Measurements from ENCODE around the gene CILP2. TPM values are rescaled to one million over a fixed set of nuclear protein-coding genes. Genes with fewer than 3 reads are reported as not detected.

CILP2 gene
- total RNA-seq, 1 donor from 2014 or later: 1.1 TPM

DNA sequence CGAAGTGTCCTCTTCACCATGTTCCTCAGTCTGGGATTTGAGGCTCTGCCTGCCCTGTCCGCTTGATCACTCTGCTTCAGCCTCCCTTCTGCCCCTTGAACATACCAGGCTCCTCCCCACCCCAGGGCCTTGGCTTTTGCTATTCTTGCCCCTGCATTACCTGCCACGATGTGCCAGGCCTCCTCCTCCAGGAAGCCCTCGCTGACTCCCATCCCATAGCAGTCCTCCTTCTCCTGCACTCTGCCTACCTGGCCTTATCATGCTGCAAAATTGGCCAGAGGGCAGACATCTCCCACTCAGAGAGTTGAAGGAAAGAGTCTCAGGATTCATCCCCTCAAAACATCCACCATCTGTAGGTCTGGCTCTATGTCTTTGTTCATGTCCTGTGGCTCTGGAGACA is 7.2 kb upstream of the CILP2 start:
- Mint-ChIP-seq H3K27me3 (ENCODE audit: unreplicated experiment) (no peaks in the 10 kb centered on the region), H3K27ac (ENCODE audit: unreplicated experiment) (peak overlapping the region; percentile 9), H3K36me3 (ENCODE audit: unreplicated experiment) (peaks cover 2% of the 10 kb centered on the region), H3K4me1 (ENCODE audit: unreplicated experiment) (peaks cover 23% of the 10 kb centered on the region), H3K4me3 (ENCODE audit: unreplicated experiment) (no peak overlapping the region), H3K9me3 (ENCODE audit: unreplicated experiment) (no peaks in the 10 kb centered on the region)
- TF ChIP-seq, protein P1, sequence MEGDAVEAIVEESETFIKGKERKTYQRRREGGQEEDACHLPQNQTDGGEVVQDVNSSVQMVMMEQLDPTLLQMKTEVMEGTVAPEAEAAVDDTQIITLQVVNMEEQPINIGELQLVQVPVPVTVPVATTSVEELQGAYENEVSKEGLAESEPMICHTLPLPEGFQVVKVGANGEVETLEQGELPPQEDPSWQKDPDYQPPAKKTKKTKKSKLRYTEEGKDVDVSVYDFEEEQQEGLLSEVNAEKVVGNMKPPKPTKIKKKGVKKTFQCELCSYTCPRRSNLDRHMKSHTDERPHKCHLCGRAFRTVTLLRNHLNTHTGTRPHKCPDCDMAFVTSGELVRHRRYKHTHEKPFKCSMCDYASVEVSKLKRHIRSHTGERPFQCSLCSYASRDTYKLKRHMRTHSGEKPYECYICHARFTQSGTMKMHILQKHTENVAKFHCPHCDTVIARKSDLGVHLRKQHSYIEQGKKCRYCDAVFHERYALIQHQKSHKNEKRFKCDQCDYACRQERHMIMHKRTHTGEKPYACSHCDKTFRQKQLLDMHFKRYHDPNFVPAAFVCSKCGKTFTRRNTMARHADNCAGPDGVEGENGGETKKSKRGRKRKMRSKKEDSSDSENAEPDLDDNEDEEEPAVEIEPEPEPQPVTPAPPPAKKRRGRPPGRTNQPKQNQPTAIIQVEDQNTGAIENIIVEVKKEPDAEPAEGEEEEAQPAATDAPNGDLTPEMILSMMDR (IDR thresholded peaks at IDR 0.05): no peak
- DNase-seq (ENCODE audit: extremely low spot score, unreplicated experiment): no peak

DNA sequence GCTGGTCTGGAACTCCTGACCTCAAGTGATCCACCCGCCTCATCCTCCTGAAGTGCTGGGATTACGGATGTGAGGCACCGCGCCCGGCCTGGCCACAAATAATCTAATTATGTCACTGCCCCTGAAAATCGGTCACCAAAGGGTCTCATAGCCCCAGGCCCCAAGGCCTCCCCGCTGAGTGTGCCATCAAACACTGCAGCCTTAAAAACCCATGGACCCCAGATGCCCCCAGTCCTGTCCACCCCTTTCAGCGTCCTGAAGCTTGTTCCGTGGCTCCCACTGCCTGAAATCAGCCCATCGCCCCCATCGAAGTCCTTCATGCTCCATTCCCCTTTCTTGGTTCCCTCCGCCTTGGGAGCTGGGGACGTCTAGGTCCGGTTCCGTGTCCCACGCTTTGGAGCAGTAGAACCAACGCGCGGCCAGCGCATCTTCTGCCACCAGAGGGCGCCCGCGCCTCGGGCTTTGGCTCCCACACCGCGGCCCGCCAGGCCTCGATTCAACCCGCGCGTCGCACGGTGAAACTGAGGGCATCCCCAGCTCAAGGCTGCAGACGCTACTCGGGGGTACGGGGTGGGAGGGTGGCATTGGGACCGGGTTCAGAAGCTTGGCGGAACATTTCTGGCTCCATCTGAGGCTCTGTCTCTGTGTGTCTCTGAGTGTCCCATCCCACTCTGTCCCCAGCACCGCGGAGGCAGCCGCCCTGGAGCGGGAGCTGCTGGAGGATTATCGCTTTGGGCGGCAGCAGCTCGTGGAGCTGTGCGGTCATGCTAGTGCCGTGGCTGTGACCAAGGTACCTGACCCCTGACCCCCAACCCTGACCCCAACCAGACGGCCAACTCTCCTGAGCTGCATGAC is 5.9 kb upstream of the CILP2 start:
- TF ChIP-seq, protein P1 (IDR thresholded peaks at IDR 0.05): peak; percentile 97
- peak; percentile 94 for DNase-seq (ENCODE audit: extremely low spot score, unreplicated experiment)
- peaks cover 25% of the 10 kb centered on the region for H3K4me1 Mint-ChIP-seq (ENCODE audit: unreplicated experiment)

DNA sequence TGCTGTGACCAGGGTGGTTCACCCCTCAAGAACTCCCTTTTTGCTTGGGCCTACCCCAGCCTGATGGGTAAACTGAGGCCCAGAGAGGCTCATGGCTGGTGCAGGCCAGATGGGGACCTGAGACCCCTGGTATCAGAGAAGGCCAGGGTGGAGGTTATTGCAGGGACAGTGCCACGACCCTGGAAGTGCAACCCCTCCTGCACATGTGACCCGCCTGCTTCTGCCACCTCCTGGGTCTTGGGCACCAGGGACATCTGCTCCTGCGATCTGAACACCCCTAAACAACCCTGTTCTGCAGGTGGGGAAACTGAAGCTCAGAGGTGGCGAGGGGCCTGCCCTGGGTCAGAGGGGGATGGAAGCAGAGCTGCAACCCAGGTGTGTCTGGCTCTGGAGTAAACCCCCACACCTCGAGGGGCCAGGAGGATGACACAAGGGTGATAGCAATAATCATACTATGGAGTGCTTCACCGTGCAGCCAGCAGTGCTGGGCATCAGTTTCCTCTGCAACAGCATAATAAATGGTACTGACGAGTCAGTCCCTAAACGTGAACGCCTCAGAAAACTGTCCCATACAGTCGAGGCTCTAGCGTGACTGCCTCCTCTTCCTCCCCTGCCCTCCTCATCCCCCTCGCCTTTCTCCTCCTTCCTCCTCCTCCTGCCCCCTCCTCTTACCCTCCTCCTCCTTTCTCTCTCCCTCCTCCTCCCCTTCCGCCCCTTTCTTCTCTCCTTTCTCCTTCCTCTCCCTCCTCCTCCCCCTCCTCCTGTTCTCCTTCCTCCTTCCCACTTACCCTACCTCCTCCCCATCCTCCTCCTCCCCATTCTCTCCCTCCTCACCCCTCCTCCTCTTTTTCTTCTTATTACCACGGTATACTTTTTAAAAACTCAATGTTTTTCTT is 5.0 kb upstream of the CILP2 start:
- peaks cover 28% of the 10 kb centered on the region for H3K4me1 Mint-ChIP-seq (ENCODE audit: unreplicated experiment)
- TF ChIP-seq, protein P1 (IDR thresholded peaks at IDR 0.05): no peak
- H3K36me3 Mint-ChIP-seq (ENCODE audit: unreplicated experiment): no peaks in the 10 kb centered on the region
- no peak overlapping the region for H3K27ac Mint-ChIP-seq (ENCODE audit: unreplicated experiment)
- H3K27me3 Mint-ChIP-seq (ENCODE audit: unreplicated experiment): no peaks in the 10 kb centered on the region
- DNase-seq (ENCODE audit: extremely low spot score, unreplicated experiment): no peak
- no peak overlapping the region for H3K4me3 Mint-ChIP-seq (ENCODE audit: unreplicated experiment)
- H3K9me3 Mint-ChIP-seq (ENCODE audit: unreplicated experiment): no peaks in the 10 kb centered on the region

More for the DNA sequence above, 5.9 kb upstream of the CILP2 start:
- no peaks in the 10 kb centered on the region for H3K9me3 Mint-ChIP-seq (ENCODE audit: unreplicated experiment)
- H3K27ac Mint-ChIP-seq (ENCODE audit: unreplicated experiment): no peak overlapping the region
- H3K4me3 Mint-ChIP-seq (ENCODE audit: unreplicated experiment): no peak overlapping the region
- peaks cover 2% of the 10 kb centered on the region for H3K36me3 Mint-ChIP-seq (ENCODE audit: unreplicated experiment)
- H3K27me3 Mint-ChIP-seq (ENCODE audit: unreplicated experiment): no peaks in the 10 kb centered on the region

DNA sequence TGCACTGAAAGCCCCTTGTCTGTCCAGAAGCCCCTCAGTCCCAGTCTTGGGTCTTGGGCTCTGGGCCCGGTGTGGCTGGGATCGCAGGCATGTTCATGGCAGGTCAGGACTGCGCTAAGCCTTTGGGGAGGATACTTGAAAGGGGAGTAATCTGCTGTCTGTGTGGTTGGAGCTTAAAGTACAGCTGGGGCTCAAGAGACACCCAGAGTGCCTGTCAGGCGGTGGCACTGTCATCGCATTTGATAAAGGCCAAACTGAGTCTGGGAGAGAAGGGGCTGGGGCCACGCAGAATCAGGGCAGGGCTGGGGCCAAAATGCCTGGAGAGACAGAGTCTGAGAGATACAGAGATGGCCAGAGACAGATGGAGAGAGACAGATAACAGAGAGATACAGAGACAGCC is 4.2 kb upstream of the CILP2 start:
- Mint-ChIP-seq H3K27me3 (ENCODE audit: unreplicated experiment) (no peaks in the 10 kb centered on the region), H3K9me3 (ENCODE audit: unreplicated experiment) (no peaks in the 10 kb centered on the region), H3K36me3 (ENCODE audit: unreplicated experiment) (no peaks in the 10 kb centered on the region), H3K4me1 (ENCODE audit: unreplicated experiment) (peaks cover 34% of the 10 kb centered on the region), H3K27ac (ENCODE audit: unreplicated experiment) (no peak overlapping the region), H3K4me3 (ENCODE audit: unreplicated experiment) (no peak overlapping the region)
- TF ChIP-seq, protein P1 (IDR thresholded peaks at IDR 0.05): no peak
- DNase-seq (ENCODE audit: extremely low spot score, unreplicated experiment): no peak

All from osteocyte (in vitro differentiated cells).